Iris pigment epithelial cell (primary cell): ENCODE data around the gene PRPF40B.
"Not testable (repeated sequence)": the region's sequence is repeated elsewhere in the genome, so short reads cannot be mapped to it uniquely, and the experiment has no call there.

ENCODE experiments used
- DNase-seq: peaks from one replicate; pipeline ENCODE4 v3.0.0-alpha.2; 2011; ENCODE audit warnings: low read depth

The PRPF40B gene

DNA sequence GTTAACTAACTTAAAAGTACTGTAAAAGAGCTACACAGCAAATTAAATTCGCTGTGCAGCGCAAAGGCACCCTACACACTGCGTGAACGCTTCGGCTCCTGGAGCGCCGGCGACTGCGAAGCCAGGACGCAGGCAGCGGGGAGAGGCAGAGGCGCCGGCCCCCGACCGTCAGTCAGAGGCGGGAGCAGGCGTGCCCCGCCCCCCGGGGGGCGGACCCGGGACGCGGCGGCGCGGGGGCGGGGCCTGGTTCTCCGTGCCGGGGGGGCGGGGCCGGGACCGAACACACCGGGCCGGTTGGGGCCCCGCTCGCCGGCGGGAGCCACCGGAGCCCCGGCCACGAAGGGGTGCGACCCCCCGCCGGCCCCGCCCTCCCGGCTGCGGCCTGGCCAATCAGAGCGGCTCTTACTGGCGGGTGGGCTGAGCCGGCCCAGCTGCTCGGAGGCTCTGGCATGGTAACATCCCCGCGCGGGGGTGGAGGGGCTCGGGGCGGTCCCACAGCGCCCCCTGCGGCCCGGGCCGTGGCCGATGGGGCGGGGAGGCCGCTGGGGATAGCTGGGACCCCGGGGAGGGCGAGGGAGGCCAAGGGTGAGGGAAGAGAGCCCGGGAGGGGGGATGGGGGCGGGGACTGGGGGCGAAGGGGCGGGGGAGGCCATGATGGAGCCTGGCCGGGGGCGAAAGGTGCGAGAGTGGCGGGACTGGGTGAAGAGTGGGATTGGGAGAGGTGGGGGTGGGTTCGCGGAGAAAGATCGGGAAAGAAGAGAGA, at the start of gene PRPF40B:
Gene PRPF40B, plus strand, starts transcription at position 420 of the 763 bp plus-strand sequence. Its CDS starts 30 bp downstream, at position 450.
- DNase-seq: peak; percentile 80

DNA sequence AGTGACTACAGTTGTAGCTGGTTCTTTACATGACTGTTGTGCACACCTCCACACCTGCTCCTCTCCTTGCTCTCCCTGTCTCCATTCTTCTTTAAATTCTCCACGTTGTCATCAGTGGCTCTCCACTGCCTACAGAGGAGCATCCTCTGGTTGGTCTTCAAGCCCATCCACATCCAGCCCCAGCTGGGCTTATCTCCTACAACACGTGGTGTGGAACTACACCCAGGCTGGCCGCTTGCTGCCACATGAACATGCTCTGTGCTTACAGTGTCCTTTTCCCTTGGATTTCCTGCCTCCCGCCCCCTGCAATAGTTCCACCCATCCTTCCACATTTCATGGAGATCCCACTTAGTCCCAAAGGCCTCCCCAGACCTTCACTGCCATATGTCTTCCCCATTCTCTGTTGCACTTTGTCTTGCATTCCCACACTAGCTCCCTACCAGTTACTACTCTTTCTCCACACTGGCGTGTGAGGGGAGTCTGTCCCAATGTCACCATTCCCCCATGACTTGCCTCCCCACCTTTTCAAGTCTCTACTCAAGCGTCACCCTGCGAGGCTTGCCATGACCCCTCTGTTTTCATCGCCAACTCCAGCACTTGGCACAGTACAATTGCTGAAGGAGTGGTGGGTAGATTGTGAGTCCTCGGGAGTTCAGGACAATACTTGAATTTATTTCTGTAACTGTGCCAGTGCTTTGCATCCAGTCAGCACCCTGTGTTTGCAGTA, 45.6 kb upstream of the PRPF40B start:
- no peak for DNase-seq

DNA sequence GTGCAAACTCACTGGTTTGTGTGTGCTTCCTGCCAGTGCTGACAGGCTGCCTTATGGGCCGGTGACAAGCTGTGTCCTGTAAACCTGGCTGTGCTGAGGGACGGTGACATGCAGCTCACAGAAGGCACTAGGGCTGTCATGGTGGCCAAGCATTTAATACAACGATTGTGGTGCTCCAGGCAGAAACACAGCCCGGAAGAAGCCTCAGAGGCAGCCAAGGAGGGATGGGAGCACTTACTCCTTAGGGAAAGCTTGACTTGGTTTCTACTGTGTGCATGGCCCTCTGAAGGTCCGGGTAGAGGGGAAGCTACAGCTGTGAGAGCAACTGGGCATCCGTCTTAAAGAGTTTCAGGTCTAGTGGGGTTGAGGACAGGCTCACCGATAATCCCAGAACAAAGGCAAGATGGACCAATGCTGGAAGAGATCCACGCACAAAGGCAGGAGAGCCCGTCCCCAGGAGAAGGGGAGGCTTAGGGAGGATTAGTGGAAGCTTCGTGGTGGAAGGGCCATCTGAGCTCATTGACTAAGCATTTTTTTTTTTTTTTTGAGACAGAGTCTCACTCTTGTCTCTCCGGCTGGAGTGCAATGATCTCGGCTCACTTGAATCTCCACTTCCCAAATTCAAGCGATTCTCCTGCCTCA, 44.8 kb upstream of the PRPF40B start:
- no peak for DNase-seq

DNA sequence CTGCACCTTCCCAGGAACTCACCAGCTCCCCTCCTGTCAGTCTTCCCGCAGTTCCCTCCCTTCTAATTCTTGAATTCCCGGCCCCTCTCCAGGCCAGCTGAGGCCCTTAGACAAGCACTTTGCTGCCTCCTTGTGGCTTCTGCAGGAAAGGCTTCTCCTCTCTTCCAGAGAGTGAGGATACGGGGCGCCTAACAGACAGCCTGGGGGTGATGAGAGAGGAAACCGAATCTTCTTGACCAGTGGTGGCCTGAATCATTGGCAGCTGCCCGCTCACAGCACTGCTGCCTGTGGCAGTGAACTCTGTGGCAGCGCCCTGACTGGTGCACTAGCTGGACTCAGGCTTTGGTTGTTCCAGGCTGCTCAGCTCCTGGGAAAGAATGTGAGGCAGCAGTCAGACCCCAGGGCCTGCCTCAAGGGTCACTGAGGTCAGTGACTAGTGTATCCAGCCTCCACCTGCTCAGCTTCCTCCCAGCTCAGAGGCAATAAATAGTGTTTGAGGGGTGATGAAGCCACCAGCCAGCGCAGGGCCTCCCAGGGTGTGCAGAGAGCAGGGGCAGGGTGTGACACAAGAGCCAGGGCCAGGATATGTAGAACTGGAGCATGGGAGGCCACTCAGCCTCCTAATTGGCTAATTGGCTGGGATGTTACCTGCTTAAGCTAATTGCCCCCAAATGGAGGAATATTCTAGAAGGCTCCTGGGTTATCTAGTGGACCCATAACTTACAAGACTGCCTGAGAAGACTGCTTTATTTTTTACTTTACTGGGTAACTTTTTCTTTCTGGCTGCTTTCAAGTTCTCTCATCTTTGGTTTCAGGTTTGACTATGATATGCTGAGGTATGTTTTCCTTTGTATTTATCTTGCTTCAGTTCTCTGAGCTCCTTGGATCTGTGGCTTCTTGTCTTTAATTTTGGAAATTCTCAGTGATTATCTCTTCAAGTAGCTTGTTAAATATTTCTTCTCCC, 42.5 kb upstream of the PRPF40B start:
- DNase-seq: peak; percentile 75

DNA sequence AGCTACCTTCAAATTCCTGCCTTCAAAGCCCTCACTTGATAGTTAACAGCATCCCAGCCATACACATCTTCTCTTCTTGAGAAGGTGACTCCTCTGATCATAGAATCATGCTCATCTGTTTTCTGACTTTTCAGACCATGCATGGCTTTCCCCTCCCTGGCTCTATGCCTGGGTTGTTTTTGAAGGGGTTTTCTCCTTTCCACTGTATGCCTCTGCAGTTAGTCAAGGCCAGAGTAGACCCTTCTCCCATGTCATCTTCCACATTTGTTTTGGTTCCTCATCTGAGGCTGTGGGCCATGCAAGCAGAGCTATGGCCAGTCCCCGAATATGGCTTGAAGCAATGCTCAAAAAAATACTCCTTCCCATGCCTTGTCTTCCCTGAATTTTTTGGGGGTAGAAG, 41.2 kb upstream of the PRPF40B start:
- DNase-seq: no peak

- peak; percentile 34 for DNase-seq
These were observed 40.5 kb upstream of the PRPF40B start for GRCh38 chr12:49582850-49583249.

GRCh38 chr12:49583366-49584094, 39.8 kb upstream of the PRPF40B start:
- DNase-seq: peak; percentile 15

- DNase-seq: no peak
These were observed 38.8 kb upstream of the PRPF40B start for GRCh38 chr12:49584591-49584990.

GRCh38 chr12:49585477-49586459, 37.6 kb upstream of the PRPF40B start:
- DNase-seq: no peak

GRCh38 chr12:49587174-49587908, 36.0 kb upstream of the PRPF40B start:
- no peak for DNase-seq

- no peak for DNase-seq
These were observed 35.1 kb upstream of the PRPF40B start for GRCh38 chr12:49588281-49588680.

GRCh38 chr12:49588721-49589516, 34.4 kb upstream of the PRPF40B start:
- DNase-seq: no peak

DNA sequence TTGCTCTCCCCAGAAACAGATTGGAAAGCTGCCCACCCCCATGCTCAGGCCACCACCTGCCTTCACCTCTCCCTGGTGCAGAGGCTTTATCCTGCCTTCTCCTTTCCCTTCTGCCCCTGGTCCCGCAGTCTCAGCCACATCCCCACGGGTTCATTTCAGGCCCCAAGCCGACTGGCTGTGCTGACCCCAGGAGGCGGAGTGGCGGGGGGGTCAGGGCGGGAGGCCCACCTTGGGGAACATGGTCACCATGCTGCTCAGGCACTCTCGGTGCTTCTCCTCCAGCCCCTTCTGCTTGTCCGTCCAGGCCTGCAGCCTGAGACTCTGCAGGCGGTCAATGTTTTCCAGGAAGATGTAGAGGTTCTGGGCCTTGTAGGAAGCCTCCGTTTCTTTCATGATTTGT, 24.8 kb upstream of the PRPF40B start:
- DNase-seq: no peak

DNA sequence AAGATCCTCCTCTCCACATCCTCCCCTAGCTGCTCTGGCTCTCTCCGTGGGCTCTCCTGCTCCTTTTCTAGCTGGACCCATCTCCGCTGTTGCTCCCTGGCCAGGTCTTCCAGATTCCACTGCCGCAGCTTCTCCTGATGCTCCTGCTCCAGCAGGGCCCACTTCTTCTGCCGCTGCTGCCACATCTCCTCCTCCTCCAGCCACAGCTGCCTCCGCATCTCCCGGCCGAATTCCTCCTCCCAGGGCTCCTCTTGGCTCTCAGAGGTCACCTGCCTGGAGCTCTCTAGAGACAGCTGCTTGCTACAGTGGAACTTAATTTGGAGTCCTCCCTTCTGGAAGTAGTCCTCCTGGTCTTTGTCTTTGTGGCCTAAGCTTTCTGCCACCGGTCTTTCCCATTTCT, 23.4 kb upstream of the PRPF40B start:
- no peak for DNase-seq

- no peak for DNase-seq
These were observed 19.6 kb upstream of the PRPF40B start for GRCh38 chr12:49603721-49604120.

GRCh38 chr12:49604856-49605255, 18.5 kb upstream of the PRPF40B start:
- no peak for DNase-seq

- DNase-seq: not testable (repeated sequence)
These were observed 17.8 kb upstream of the PRPF40B start, which contains the start of gene FAM186B for GRCh38 chr12:49605539-49605938. TSS of gene FAM186B (minus strand) at chr12:49605639. CDS start at chr12:49605477, 162 bp downstream.
